Fibroblast of skin of left quadriceps (primary cell): ENCODE data around the gene TMEM87A.

Experiments
- DNase-seq, 2 experiments: peaks; one replicate each; pipeline ENCODE4 v3.0.0-alpha.2; 2013; ENCODE audit warnings: low read depth in 2 of 2

TMEM87A gene

GRCh38 chr15:42165106-42165505, 108.1 kb downstream of the TMEM87A start:
- peak in 1 of 2 experiments; percentile 3 for DNase-seq

GRCh38 chr15:42163947-42164550, 109.2 kb downstream of the TMEM87A start:
- DNase-seq: no peak

GRCh38 chr15:42163291-42163690, 109.9 kb downstream of the TMEM87A start:
- DNase-seq: no peak
